GM21515 (cell line): ENCODE data around the gene PHYKPL.
A peak's percentile ranks its signal among the peaks of the same experiment; 100 is the strongest.
"Not testable (repeated sequence)": the region's sequence is repeated elsewhere in the genome, so short reads cannot be mapped to it uniquely, and the experiment has no call there.

ENCODE experiments used
- ATAC-seq: cut with Tn5 transposase; IDR thresholded peaks from one replicate; pipeline ENCODE4 v1.9.1; 2021; ENCODE audit not compliant: unreplicated experiment

The PHYKPL gene

DNA sequence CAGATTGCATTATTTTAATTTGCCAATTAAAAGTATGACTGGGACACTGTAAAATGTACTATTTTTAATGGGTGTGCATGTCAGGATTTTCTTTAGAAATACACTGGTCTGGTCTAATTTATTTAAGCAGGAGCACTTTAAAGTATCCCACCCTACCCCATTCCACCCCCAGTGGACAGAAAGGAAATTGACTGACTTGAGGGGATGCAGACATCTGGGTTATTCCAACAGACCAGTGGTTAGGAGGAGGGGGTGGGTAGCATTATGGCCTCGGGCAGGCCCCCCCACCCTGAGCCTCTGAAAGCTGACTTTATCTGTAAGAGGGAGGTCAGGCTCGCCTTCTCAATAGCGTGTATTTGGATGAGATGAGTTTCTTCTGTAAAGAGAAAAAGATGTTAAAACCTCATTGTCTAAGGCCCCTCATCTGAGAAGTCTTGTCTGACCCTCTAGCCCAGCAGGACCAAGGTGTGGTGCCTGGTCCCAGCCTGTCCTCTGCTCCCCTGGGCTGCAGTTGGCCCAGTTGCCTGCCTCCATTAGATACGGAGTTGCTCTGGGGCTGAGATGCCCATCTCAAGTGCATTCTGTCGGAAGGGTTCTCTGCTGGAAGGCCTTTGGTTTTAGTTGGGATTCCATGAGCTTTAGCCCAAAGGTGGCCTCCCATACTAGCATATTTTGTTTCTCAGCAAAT, 23.9 kb downstream of the PHYKPL start:
- ATAC-seq, result no peak

- ATAC-seq, result no peak
These were observed 24.7 kb downstream of the PHYKPL start for GRCh38 chr5:178207917-178208280.

DNA sequence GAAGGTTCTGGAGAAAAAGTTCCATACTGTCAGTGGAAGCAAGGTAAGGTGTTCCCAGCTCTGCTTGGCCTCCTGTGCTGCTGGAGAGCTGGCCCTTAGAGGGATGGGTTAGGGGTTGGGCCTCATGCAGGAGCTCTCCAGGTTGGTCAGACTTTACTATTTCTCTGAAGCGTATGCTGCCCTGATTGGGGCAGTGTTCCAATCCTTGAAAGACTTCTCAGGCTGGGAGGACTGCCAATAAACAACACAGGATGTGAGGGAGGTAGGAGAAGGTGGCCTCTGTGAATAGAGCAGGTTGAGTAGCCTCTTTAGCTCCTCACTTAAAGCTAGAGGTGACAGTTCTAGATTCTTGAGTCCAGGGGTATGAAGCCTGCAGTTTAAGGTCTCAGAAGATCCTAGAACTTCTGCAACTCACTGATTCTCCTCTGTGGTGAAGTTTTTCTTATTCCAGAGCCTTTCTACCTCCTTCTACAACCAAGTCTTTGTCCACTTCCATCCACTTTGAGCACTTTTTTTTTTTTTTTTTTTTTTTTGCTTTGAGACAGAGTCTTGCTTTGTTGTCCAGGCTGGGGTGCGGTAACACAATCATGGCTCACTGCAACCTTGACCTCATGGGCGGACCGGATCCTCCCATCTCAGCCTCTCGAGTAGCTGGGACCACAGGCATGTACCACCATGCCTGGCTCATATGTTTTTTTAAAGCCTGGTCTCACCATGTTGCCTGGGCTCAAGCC, 25.3 kb downstream of the PHYKPL start:
- ATAC-seq, result no peak

DNA sequence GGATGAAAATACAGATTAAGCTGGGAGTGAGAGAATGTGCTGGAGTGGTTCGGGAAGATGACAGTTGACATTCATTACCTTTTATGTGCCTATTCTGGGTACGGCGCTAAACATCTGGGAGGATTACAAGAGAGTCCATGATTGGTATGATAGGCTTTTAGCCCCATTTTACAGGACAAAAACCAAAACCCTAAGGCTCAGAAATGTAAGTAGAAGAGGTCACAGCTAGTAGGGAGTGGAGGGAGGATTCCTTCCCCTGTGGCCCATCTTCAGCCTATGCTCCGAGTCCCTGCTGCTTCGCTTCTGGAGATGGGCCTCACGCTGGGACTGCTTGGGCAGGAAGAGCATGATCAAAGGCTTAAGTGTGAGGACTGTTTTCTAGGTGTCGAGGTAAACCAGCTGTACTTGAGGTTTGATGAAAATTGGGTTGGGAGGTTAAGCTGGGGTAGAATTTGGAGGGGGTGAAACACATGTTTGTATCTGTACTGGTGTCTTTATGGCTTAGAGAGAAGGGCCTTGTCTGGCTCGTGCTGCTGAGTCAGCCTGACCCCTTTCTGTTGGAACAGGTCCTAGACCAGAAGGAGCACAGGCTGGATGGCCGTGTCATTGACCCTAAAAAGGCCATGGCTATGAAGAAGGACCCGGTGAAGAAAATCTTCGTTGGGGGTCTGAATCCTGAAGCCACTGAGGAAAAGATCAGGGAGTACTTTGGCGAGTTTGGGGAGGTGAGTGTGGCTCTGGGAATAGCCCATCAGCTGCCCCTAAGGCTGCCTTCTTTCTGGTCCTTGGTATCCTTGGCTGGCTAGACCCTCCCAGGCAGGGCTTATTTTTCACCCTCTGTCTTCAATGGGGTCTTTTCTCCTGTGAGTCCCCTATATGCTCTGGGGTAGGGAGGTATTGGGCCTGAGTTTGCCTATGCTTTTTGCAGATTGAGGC, 26.2 kb downstream of the PHYKPL start:
- no peak for ATAC-seq

GRCh38 chr5:178205749-178206047, 26.9 kb downstream of the PHYKPL start:
- ATAC-seq, result no peak

- peak; percentile 56 for ATAC-seq
These were observed 27.5 kb downstream of the PHYKPL start for GRCh38 chr5:178204935-178205748.

- ATAC-seq, result peak; percentile 84
These were observed 28.2 kb downstream of the PHYKPL start, which contains the start of gene HNRNPAB for GRCh38 chr5:178204182-178204934. Gene HNRNPAB (plus strand): TSS chr5:178204533. CDS start chr5:178204838, 305 bp downstream.

GRCh38 chr5:178203670-178204181, 28.9 kb downstream of the PHYKPL start:
- no peak for ATAC-seq

DNA sequence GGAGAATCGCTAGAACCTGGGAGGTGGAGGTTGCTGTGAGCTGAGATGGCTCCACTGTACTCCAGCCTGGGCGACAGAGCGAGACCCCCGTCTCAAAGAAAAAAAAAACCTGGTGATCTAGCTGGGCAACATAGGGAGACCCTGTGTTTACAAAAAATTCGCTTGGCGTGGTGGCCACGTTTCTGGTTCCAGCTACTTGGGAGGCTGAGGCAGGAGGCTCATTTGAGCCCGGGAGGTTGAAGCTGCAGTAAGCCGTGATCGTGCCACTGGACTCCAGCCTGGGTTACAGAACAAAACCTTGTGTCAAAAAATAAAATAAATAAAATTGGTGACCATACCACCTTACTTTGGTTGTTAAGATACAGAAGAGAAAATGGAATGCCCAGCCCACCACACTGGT, 30.1 kb downstream of the PHYKPL start:
- ATAC-seq, result no peak

- ATAC-seq, result no peak
These were observed 30.7 kb downstream of the PHYKPL start for GRCh38 chr5:178201927-178202235.

GRCh38 chr5:178201221-178201926, 31.2 kb downstream of the PHYKPL start:
- ATAC-seq, result no peak

GRCh38 chr5:178199581-178200434, 32.8 kb downstream of the PHYKPL start:
- ATAC-seq, result no peak

DNA sequence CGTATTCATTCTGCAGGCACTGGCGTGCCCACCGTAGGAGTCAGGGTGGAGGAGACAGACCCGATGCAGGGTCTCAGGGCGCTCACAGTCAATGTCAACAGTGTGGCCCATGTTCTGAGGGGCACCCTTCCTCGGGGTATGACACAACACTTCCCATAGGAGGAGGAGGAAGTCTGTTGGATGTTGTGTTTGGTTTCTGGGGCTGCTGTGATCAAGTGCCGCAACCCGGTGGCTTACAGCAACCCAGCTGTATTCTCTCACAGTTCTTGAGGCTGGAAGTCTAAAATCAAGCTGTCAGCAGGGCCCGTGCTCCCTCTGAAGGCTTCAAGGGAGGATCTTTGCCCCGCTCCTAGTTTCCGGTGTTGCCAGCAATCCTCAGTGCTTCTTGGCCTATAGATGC, 33.9 kb downstream of the PHYKPL start:
- no peak for ATAC-seq

- ATAC-seq, result not testable (repeated sequence)
These were observed 34.5 kb downstream of the PHYKPL start for GRCh38 chr5:178198151-178198550.

GRCh38 chr5:178196986-178197385, 35.6 kb downstream of the PHYKPL start:
- no peak for ATAC-seq

DNA sequence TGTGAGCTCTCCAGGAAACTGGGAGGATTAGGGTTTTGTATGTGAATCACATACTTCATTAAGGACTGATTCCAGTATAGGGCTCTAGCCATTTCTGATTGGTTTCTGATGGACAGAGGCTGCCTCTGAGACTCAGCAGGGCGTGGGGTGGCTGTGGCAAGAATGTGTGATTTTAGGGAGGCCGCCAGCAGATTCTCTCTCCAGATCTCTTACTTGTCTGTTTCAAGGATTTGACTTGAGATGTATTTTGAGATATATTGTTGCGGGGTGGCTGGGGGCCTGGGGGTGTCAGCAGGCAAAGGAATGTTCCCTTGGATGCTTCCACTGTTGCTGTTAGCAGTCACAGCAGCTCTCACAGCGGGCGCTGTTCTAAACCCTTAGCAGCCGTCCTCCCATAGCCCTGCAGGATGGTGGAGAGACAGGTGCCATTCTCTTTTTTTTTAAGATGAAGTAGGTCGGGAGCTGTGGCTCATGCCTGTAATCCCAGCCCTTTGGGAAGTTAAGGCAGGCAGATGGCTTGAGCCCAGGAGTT, 36.3 kb downstream of the PHYKPL start:
- no peak for ATAC-seq

GRCh38 chr5:178194026-178194425, 38.6 kb downstream of the PHYKPL start:
- ATAC-seq, result no peak

DNA sequence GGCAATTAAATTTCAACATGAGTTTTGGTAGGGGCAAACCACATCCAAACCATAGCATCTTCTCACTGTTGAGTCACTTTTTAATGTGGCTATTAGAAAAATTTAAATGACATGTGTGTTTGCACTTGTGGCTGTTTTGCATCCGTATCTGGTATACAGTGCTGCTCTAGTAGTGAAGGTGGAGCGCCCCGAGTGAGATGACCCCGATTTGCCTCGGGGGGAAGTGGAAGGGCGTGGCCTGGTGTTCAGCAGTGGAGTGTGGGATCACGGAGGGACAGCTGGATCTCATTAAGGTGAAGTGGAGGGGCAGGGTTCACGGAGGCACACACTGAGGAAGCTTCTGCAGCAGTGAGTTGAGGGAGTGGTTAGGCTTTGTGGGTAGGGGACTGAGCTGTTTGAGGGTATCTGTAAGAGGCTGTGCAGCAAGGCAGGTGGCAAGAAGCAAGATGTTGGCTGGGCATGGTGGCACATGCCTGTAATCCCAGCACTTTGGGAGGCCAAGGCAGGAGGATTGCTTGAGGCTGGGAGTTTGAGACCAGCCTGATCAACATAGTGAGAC, 39.3 kb downstream of the PHYKPL start:
- no peak for ATAC-seq
